ENCODE results near the gene TXNDC15. TPM values are rescaled to one million over a fixed set of nuclear protein-coding genes. Genes with fewer than 3 reads are reported as not detected.

TXNDC15 gene
- polyA plus RNA-seq, 1 of the 3 experiments (the other 2 are of a cell fraction), result 112 TPM

GRCh38 chr5:134917070-134917815, 43.1 kb downstream of the TXNDC15 start:
- H3K36me3 ChIP-seq (replicated peaks in 1 of 2; ENCODE audit: control insufficient read depth in 1 of 2, insufficient read depth in 2 of 2, low read length in 1 of 2), result peaks cover 0 to 23% of the 10 kb centered on the region in 2 experiments
- H3K4me3 ChIP-seq (ENCODE audit: low read depth in 2 of 2, low read length in 1 of 2), result no peak overlapping the region
- no peaks in the 10 kb centered on the region for H4K20me1 ChIP-seq (ENCODE audit: insufficient read depth)
- TF ChIP-seq EZH2phosphoT487 (IDR thresholded peaks at IDR 0.05; ENCODE audit: borderline replicate concordance, low read depth) (no peak), RAD21 (IDR thresholded peaks at IDR 0.05; ENCODE audit: low read length) (peak; percentile 30; the same call in 1 of the 2 replicates), SMC3 (IDR thresholded peaks at IDR 0.05; ENCODE audit: low read depth, low read length) (peak; percentile 32), CTCF (IDR thresholded peaks at IDR 0.05) (peak; percentile 32)
- ChIA-PET POLR2A (interaction anchor here (1.9 kb wide), 1 partner anchor 13 kb away, joined by 5 read pairs; the partner anchor contains the start of gene PCBD2), CTCF (interaction anchor here (0.6 to 3.1 kb wide), 10 partner anchors 11 to 274 kb away, joined by 3 to 25 read pairs (median 8); partner anchors contain the start of gene PCBD2)
- H3F3A ChIP-seq (replicated peaks; ENCODE audit: insufficient read depth), result no peaks in the 10 kb centered on the region
- no peak overlapping the region for H3K9ac ChIP-seq
- no peaks in the 10 kb centered on the region for H3K9me3 ChIP-seq
- WGBS (ENCODE audit: low lambda C conversion rate), result 97% methylated on average over 10 of the region's 10 CpGs
- H3K4me2 ChIP-seq, result no peak overlapping the region
- H3K27ac ChIP-seq (ENCODE audit: low read depth in 2 of 2, low read length in 1 of 2), result no peak overlapping the region
- no peaks in the 10 kb centered on the region for H3K79me2 ChIP-seq (ENCODE audit: insufficient read depth)
- H3K4me1 ChIP-seq (ENCODE audit: control insufficient read depth in 1 of 2, insufficient read depth in 2 of 2, low read depth in 1 of 2, low read length in 1 of 2), result peaks cover 0 to 3% of the 10 kb centered on the region in 2 experiments; a peak in 1 of 4 replicates
- H3K9me2 ChIP-seq, result no peaks in the 10 kb centered on the region
- no peak overlapping the region for H2AFZ ChIP-seq (ENCODE audit: low read depth)
- no peak for DNase-seq
- no peaks in the 10 kb centered on the region for H3K27me3 ChIP-seq (ENCODE audit: insufficient read depth)

GRCh38 chr5:134918861-134919260, 44.7 kb downstream of the TXNDC15 start:
- Histone ChIP-seq H3K27me3 (ENCODE audit: insufficient read depth) (no peaks in the 10 kb centered on the region), H3K4me2 (no peak overlapping the region), H4K20me1 (ENCODE audit: insufficient read depth) (no peaks in the 10 kb centered on the region), H3K9me3 (no peaks in the 10 kb centered on the region), H3K4me1 (ENCODE audit: control insufficient read depth in 1 of 2, insufficient read depth in 2 of 2, low read depth in 1 of 2, low read length in 1 of 2) (peaks cover 0 to 3% of the 10 kb centered on the region in 2 experiments; a peak in 1 of 4 replicates), H3K27ac (ENCODE audit: low read depth in 2 of 2, low read length in 1 of 2) (no peak overlapping the region), H3K79me2 (ENCODE audit: insufficient read depth) (no peaks in the 10 kb centered on the region), H3K36me3 (replicated peaks in 1 of 2; ENCODE audit: control insufficient read depth in 1 of 2, insufficient read depth in 2 of 2, low read length in 1 of 2) (peaks cover 0 to 33% of the 10 kb centered on the region in 2 experiments), H3F3A (replicated peaks; ENCODE audit: insufficient read depth) (no peaks in the 10 kb centered on the region), H3K9me2 (no peaks in the 10 kb centered on the region), H3K9ac (no peak overlapping the region), H3K4me3 (ENCODE audit: low read depth in 2 of 2, low read length in 1 of 2) (no peak overlapping the region), H2AFZ (ENCODE audit: low read depth) (no peak overlapping the region)
- POLR2A ChIA-PET, result no interaction called here
- CTCF ChIA-PET, result interaction anchor here (0.8 to 3.1 kb wide), 6 partner anchors 11 to 507 kb away, joined by 3 to 25 read pairs (median 6); partner anchors contain the start of gene PCBD2
- no peak for DNase-seq
- TF ChIP-seq PBX3 (IDR thresholded peaks at IDR 0.05) (no peak), CHD2 (IDR thresholded peaks at IDR 0.05; ENCODE audit: low read length, partially characterized antibody) (no peak), MEF2A (IDR thresholded peaks at IDR 0.05; ENCODE audit: borderline replicate concordance, low read depth) (no peak), MAX (IDR thresholded peaks at IDR 0.05; ENCODE audit: low read depth) (no peak), GABPA (IDR thresholded peaks at IDR 0.05; ENCODE audit: low read depth) (no peak), MXI1 (IDR thresholded peaks at IDR 0.05; ENCODE audit: low read depth, low read length) (no peak), TEAD4 (IDR thresholded peaks at IDR 0.05; ENCODE audit: borderline replicate concordance, insufficient read depth) (no peak), POLR2AphosphoS5 (IDR thresholded peaks at IDR 0.05; ENCODE audit: low read depth, low read length) (no peak), USF1 (IDR thresholded peaks at IDR 0.05; ENCODE audit: borderline replicate concordance, low read depth) (no peak), RAD21 (IDR thresholded peaks at IDR 0.05; ENCODE audit: low read length) (no peak), RCOR1 (IDR thresholded peaks at IDR 0.05; ENCODE audit: low read length) (no peak), TCF12 (IDR thresholded peaks at IDR 0.05) (no peak), NFIC (IDR thresholded peaks at IDR 0.05; ENCODE audit: borderline replicate concordance) (no peak)
- WGBS (ENCODE audit: low lambda C conversion rate), result 100% methylated on average over 3 of the region's 3 CpGs

Measured in SK-N-SH (cell line).